Neural progenitor cell (in vitro differentiated cells): ENCODE data around the gene TRIAP1.

ENCODE experiments used
- CTCF ChIP-seq: fragments of 200-600 bp; sonication (generic); IDR thresholded peaks from 2 replicates; pipeline ENCODE4 v1.5.1; 2017; ENCODE audit warnings: antibody characterized with exemption, mild to moderate bottlenecking
- EZH2 ChIP-seq: fragments of 200-600 bp; sonication (generic); IDR thresholded peaks from 2 replicates; pipeline ENCODE4 v1.6.1; 2017; ENCODE audit warnings: antibody characterized with exemption, mild to moderate bottlenecking, moderate library complexity

- TF ChIP-seq CTCF = no peak
- no peak for TF ChIP-seq EZH2
These were observed 42.3 kb downstream of the TRIAP1 start for GRCh38 chr12:120403869-120404268.
